Measurements from ENCODE around the gene TMC2. TPM values are rescaled to one million over a fixed set of nuclear protein-coding genes. Genes with fewer than 3 reads are reported as not detected.

TMC2 gene
- total and polyA plus RNA-seq, 4 donors = 0.06 to 0.31 (median 0.15) TPM; not detected in 1

GRCh38 chr20:2691127-2691526 lies 154.8 kb downstream of the TMC2 start:
- H3K27ac ChIP-seq (ENCODE audit: low read depth in 1 of 2, low read length in 1 of 2) = no peak overlapping the region
- no peak for ATAC-seq (ENCODE audit: insufficient read depth, low FRiP score)
- no peaks in the 10 kb centered on the region for H3K36me3 ChIP-seq (ENCODE audit: control insufficient read depth in 4 of 4, insufficient read depth in 4 of 4, low read length in 4 of 4)
- peaks cover 0 to 52% (median 6%) of the 10 kb centered on the region in 3 donors for H3K27me3 ChIP-seq (ENCODE audit: control insufficient read depth in 3 of 3, insufficient read depth in 3 of 3, low read length in 2 of 3)
- no peak for TF ChIP-seq CTCF (IDR thresholded peaks at IDR 0.05; ENCODE audit: control extremely low read depth, extremely low read depth)
- H3K9me3 ChIP-seq (ENCODE audit: control insufficient read depth in 4 of 4, insufficient read depth in 3 of 4, low read length in 3 of 4) = no peaks in the 10 kb centered on the region
- no peak overlapping the region for H3K9ac ChIP-seq (ENCODE audit: insufficient read depth in 1 of 2, low read length in 2 of 2)
- H3K4me3 ChIP-seq = no peak overlapping the region
- peaks cover 0 to 14% (median 2%) of the 10 kb centered on the region in 5 donors for H3K4me1 ChIP-seq (ENCODE audit: control insufficient read depth in 5 of 5, insufficient read depth in 5 of 5, low read length in 5 of 5)
- WGBS, 2 donors = 82 to 84% methylated on average over 8 of the region's 8 CpGs
- no peak for DNase-seq

Small RNAs within 50 kb of the gene (small RNA-seq; reads per million reads assigned to genes)
- not detected for gene SNORA51 (ENCODE audit: low replicate concordance)
- not detected for gene SNORD110 (ENCODE audit: low replicate concordance)
- not detected for gene SNORD56 (ENCODE audit: low replicate concordance)
- not detected for gene SNORD57 (ENCODE audit: low replicate concordance)
- not detected for gene SNORD86 (ENCODE audit: low replicate concordance)

Other genes starting within 250 kb of the TMC2 start
- 1 to 10 TPM in 1 of 2 donors, under 1 TPM in 1; 0.55 to 1.5 TPM for gene TGM3, start 240.6 kb upstream of the TMC2 start, total RNA-seq
- gene TGM3, start 240.6 kb upstream of the TMC2 start, polyA plus RNA-seq = under 1 TPM; 0.41 to 0.48 TPM
- not detected for gene TGM6, start 155.7 kb upstream of the TMC2 start, total RNA-seq
- gene TGM6, start 155.7 kb upstream of the TMC2 start, polyA plus RNA-seq = not detected
- 100 to 1,000 TPM in 1 of 2 donors, 10 to 100 TPM in 1; 71.4 to 150 TPM for gene SNRPB, start 65.8 kb upstream of the TMC2 start, total RNA-seq
- 100 to 1,000 TPM; 207 to 291 TPM for gene SNRPB, start 65.8 kb upstream of the TMC2 start, polyA plus RNA-seq
- gene ZNF343, start 27.7 kb upstream of the TMC2 start, total RNA-seq = 10 to 100 TPM in 1 of 2 donors, 1 to 10 TPM in 1; 8.6 to 14.8 TPM
- 1 to 10 TPM; 4.9 to 5.6 TPM for gene ZNF343, start 27.7 kb upstream of the TMC2 start, polyA plus RNA-seq
- 100 to 1,000 TPM in 1 of 2 donors, 10 to 100 TPM in 1; 73.3 to 138 TPM for gene NOP56, start 116.1 kb downstream of the TMC2 start, total RNA-seq
- gene NOP56, start 116.1 kb downstream of the TMC2 start, polyA plus RNA-seq = 100 to 1,000 TPM; 109 to 114 TPM
- gene IDH3B, start 127.6 kb downstream of the TMC2 start, total RNA-seq = 10 to 100 TPM; 67.9 to 72.4 TPM
- gene IDH3B, start 127.6 kb downstream of the TMC2 start, polyA plus RNA-seq = 10 to 100 TPM; 65.3 to 83.1 TPM
- gene EBF4, start 156.2 kb downstream of the TMC2 start, total RNA-seq = 10 to 100 TPM in 1 of 2 donors, 1 to 10 TPM in 1; 8.2 to 15.8 TPM
- gene EBF4, start 156.2 kb downstream of the TMC2 start, polyA plus RNA-seq = 1 to 10 TPM; 5.8 to 6.5 TPM